CD14-positive monocyte (primary cell): ENCODE measurements around the gene SEPTIN10. TPM values are rescaled to one million over a fixed set of nuclear protein-coding genes. Genes with fewer than 3 reads are reported as not detected.

Experiments used
- DNase-seq, 3 donors: peaks; one replicate each; pipeline ENCODE4 v3.0.0-alpha.2; 2011 to 2022
- H2AFZ ChIP-seq: 2 replicates; pipeline ENCODE4 v1.6.0; 2012; ENCODE audit warnings: mild to moderate bottlenecking, low read depth, low read length, inconsistent platforms; ENCODE audit not compliant: insufficient read depth, poor library complexity, severe bottlenecking
- H3K27ac ChIP-seq, 2 donors: 1 replicate in 1 of 2; 2 replicates in 1 of 2; pipeline ENCODE4 v1.5.1; 2012 to 2013; ENCODE audit warnings: low read length in 2 of 2, control low read depth in 1 of 2, inconsistent platforms in 1 of 2, low read depth in 1 of 2, mild to moderate bottlenecking in 1 of 2
- H3K27me3 ChIP-seq, 2 donors: one replicate each; pipeline versions ENCODE4 v1.6.0 to v1.6.1; 2011 to 2013; ENCODE audit warnings: low read length in 2 of 2; ENCODE audit not compliant: control insufficient read depth in 2 of 2, insufficient read depth in 2 of 2
- H3K36me3 ChIP-seq, 2 donors: replicated peaks in 1 of 2; 1 replicate in 1 of 2; 2 replicates in 1 of 2; pipeline versions ENCODE4 v1.5.1 to v1.6.1; 2012 to 2013; ENCODE audit warnings: low read length in 2 of 2, control low read depth in 1 of 2, inconsistent platforms in 1 of 2, mild to moderate bottlenecking in 1 of 2; ENCODE audit not compliant: insufficient read depth in 2 of 2, control insufficient read depth in 1 of 2
- H3K4me1 ChIP-seq, 2 donors: 1 replicate in 1 of 2; 2 replicates in 1 of 2; pipeline versions ENCODE4 v1.5.1 to v1.6.1; 2012 to 2013; ENCODE audit warnings: low read length in 2 of 2, control low read depth in 1 of 2, inconsistent platforms in 1 of 2, mild to moderate bottlenecking in 1 of 2, moderate library complexity in 1 of 2; ENCODE audit not compliant: insufficient read depth in 2 of 2, control insufficient read depth in 1 of 2
- H3K4me2 ChIP-seq: replicated peaks from 2 replicates; pipeline ENCODE3; 2012; ENCODE audit warnings: low read length, moderate library complexity, mild to moderate bottlenecking; ENCODE audit not compliant: poor library complexity, severe bottlenecking; ENCODE audit errors: extremely low read depth
- H3K4me3 ChIP-seq, 3 experiments: fragments of 200-600 bp in 1 of 3; sonication (generic) in 1 of 3; replicated peaks in 1 of 3; 1 replicate in 2 of 3; 2 replicates in 1 of 3; pipeline ENCODE4 v1.5.1; 2011 to 2013; ENCODE audit warnings: low read length in 3 of 3, mild to moderate bottlenecking in 3 of 3, control low read depth in 2 of 3, low read depth in 2 of 3, inconsistent platforms in 1 of 3, moderate library complexity in 1 of 3
- H3K79me2 ChIP-seq: 2 replicates; pipeline ENCODE4 v1.6.0; 2012; ENCODE audit warnings: mild to moderate bottlenecking, control low read depth, inconsistent platforms, low read length, moderate library complexity; ENCODE audit not compliant: insufficient read depth
- H3K9ac ChIP-seq: 2 replicates; pipeline ENCODE4 v1.6.0; 2017; ENCODE audit warnings: low read length, mild to moderate bottlenecking; ENCODE audit not compliant: insufficient read depth, poor library complexity, severe bottlenecking
- H3K9me3 ChIP-seq, 2 donors: replicated peaks in 1 of 2; 1 replicate in 1 of 2; 2 replicates in 1 of 2; pipeline versions ENCODE4 v1.5.1 to v1.6.1; 2012 to 2013; ENCODE audit warnings: low read length in 2 of 2, control low read depth in 1 of 2; ENCODE audit not compliant: control insufficient read depth in 1 of 2, insufficient read depth in 1 of 2
- H4K20me1 ChIP-seq: 2 replicates; pipeline ENCODE4 v1.6.0; 2012; ENCODE audit warnings: mild to moderate bottlenecking, low read length, control low read depth, moderate library complexity; ENCODE audit not compliant: insufficient read depth
- H3K27ac Mint-ChIP-seq, 7 donors: one replicate each; pipeline ENCODE4 v1.8.0; 2020; ENCODE audit warnings: mild to moderate bottlenecking in 7 of 7, mixed read lengths in 7 of 7, moderate library complexity in 6 of 7, inconsistent platforms in 2 of 7
- H3K27me3 Mint-ChIP-seq, 3 donors: one replicate each; pipeline ENCODE4 v1.8.0; 2021 to 2022; ENCODE audit warnings: low read depth in 3 of 3, mild to moderate bottlenecking in 3 of 3, mixed read lengths in 3 of 3, moderate library complexity in 3 of 3, inconsistent platforms in 1 of 3
- H3K36me3 Mint-ChIP-seq, 2 donors: one replicate each; pipeline ENCODE4 v1.8.0; 2020; ENCODE audit warnings: mixed read lengths in 2 of 2, inconsistent platforms in 1 of 2, mild to moderate bottlenecking in 1 of 2
- H3K4me1 Mint-ChIP-seq: one replicate; pipeline ENCODE4 v1.8.0; 2020; ENCODE audit warnings: mild to moderate bottlenecking, mixed read lengths
- H3K4me3 Mint-ChIP-seq, 2 donors: one replicate each; pipeline ENCODE4 v1.8.0; 2020; ENCODE audit warnings: mild to moderate bottlenecking in 2 of 2, mixed read lengths in 2 of 2, moderate library complexity in 1 of 2
- H3K9me3 Mint-ChIP-seq, 7 donors: one replicate each; pipeline ENCODE4 v1.8.0; 2020 to 2022; ENCODE audit warnings: mixed read lengths in 7 of 7, mild to moderate bottlenecking in 6 of 7, moderate library complexity in 6 of 7, inconsistent platforms in 2 of 7
- CTCF ChIP-seq: fragments of 200-600 bp; IDR thresholded peaks from one replicate; pipeline ENCODE4 v1.8.0; 2022; ENCODE audit warnings: antibody characterized with exemption, mild to moderate bottlenecking
- WGBS: methylation state at CpG from one replicate; pipeline ENCODE4 v1.1.5; 2013; ENCODE audit warnings: missing lambda C conversion rate; ENCODE audit not compliant: insufficient coverage; 5-methylcytosine and 5-hydroxymethylcytosine counted together
- intact Hi-C, 2 donors: fragments of 100-400 bp; cut with micrococcal nuclease; formaldehyde crosslinking; loops; one replicate each; pipeline versions ENCODE4 v1.15.0 to v1.15.1; 2023
- polyA plus RNA-seq, 3 donors: library from polyadenylated mRNA; depleted of rRNA in 1 of 3; unstranded in 2 of 3; stranded (reverse) in 1 of 3; fragments of 300-500 nt in 2 of 3; fragments of >200 nt in 1 of 3; fragmentation: Illumina TruSeq in 2 of 3; gene quantifications; 1 replicate in 2 of 3; 2 replicates in 1 of 3; pipeline ENCODE4 v1.2.3, GENCODE V29; 2012 to 2021

SEPTIN10 gene
- polyA plus RNA-seq, 3 donors = 4.2 to 6.8 (median 4.4) TPM

GRCh38 chr2:109660046-109660860 is 46.5 kb upstream of the SEPTIN10 start:
- no peak overlapping the region for H3K9ac ChIP-seq
- H3K4me3 ChIP-seq = no peak overlapping the region
- no peak overlapping the region for H3K27ac Mint-ChIP-seq
- H3K9me3 Mint-ChIP-seq = peaks cover 0 to 3% (median 0%) of the 10 kb centered on the region in 7 donors
- H3K27me3 ChIP-seq = peaks cover 0 to 5% of the 10 kb centered on the region in 2 donors
- H3K36me3 ChIP-seq = no peaks in the 10 kb centered on the region
- WGBS = 100% methylated on average over 1 of the region's 3 CpGs
- intact Hi-C loops = loop anchor here in 1 of 2 donors (5.0 kb wide), 1 partner anchor 113 kb away; no protein-coding TSS in a partner anchor
- no peaks in the 10 kb centered on the region for H3K4me1 ChIP-seq
- TF ChIP-seq CTCF = no peak
- H3K4me1 Mint-ChIP-seq = no peaks in the 10 kb centered on the region
- H2AFZ ChIP-seq = no peak overlapping the region
- H3K36me3 Mint-ChIP-seq = no peaks in the 10 kb centered on the region
- H4K20me1 ChIP-seq = no peaks in the 10 kb centered on the region
- no peaks in the 10 kb centered on the region for H3K79me2 ChIP-seq
- no peak overlapping the region for H3K4me3 Mint-ChIP-seq
- no peak for DNase-seq
- H3K4me2 ChIP-seq = no peak overlapping the region
- H3K27ac ChIP-seq = no peak overlapping the region
- peaks cover 13 to 21% (median 19%) of the 10 kb centered on the region in 3 donors for H3K27me3 Mint-ChIP-seq
- no peaks in the 10 kb centered on the region for H3K9me3 ChIP-seq

- 80% methylated on average over 9 of the region's 9 CpGs for WGBS
- H3K27ac Mint-ChIP-seq = no peak overlapping the region
- peaks cover 0 to 3% (median 0%) of the 10 kb centered on the region in 7 donors for H3K9me3 Mint-ChIP-seq
- Histone ChIP-seq H3K27ac (no peak overlapping the region), H3K79me2 (no peaks in the 10 kb centered on the region), H3K9ac (no peak overlapping the region), H3K9me3 (no peaks in the 10 kb centered on the region), H3K36me3 (no peaks in the 10 kb centered on the region), H3K4me3 (no peak overlapping the region), H3K27me3 (peaks cover 0 to 5% of the 10 kb centered on the region in 2 donors), H3K4me1 (no peaks in the 10 kb centered on the region), H4K20me1 (no peaks in the 10 kb centered on the region), H2AFZ (no peak overlapping the region), H3K4me2 (no peak overlapping the region)
- intact Hi-C loops = loop anchor here in 1 of 2 donors (5.0 kb wide), 1 partner anchor 112 kb away; no protein-coding TSS in a partner anchor
- no peak for TF ChIP-seq CTCF
- no peaks in the 10 kb centered on the region for H3K4me1 Mint-ChIP-seq
- H3K36me3 Mint-ChIP-seq = no peaks in the 10 kb centered on the region
- DNase-seq = no peak
- H3K4me3 Mint-ChIP-seq = no peak overlapping the region
- peaks cover 13 to 23% (median 19%) of the 10 kb centered on the region in 3 donors for H3K27me3 Mint-ChIP-seq
Observed at GRCh38 chr2:109659396-109660045, 45.8 kb upstream of the SEPTIN10 start.
